ENCODE results near the gene GNB5.

DNA sequence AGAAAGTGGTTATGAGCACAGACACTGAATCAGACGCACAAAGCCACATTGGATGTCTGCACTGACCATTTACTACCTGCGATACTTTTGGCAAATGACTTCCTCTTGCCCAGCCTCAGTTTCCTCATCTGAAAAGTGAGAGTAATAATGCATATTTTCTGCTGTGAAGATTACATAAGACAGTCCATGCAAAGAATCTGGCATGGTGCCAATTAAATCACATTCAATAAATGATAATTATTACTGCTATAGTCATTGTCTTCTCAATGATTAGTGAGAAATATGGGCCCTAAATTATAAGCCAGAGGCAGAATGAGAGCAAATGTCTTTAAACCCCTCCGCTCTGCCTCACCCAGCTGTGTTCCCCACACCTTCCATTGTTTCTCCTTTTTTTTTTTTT lies 62.6 kb downstream of the GNB5 start:
- TF ChIP-seq CTCF (IDR thresholded peaks at IDR 0.05 in 8 of 11, conservative IDR thresholded peaks at IDR 0.05 in 3 of 11), result no peak
- no peak for TF ChIP-seq POLR2A (IDR thresholded peaks at IDR 0.05)
- no peak for TF ChIP-seq POLR2AphosphoS5 (IDR thresholded peaks at IDR 0.05)
